Karpas-422 (cell line): ENCODE measurements around the gene ENSA. TPM values are rescaled to one million over a fixed set of nuclear protein-coding genes. Genes with fewer than 3 reads are reported as not detected.
A peak's percentile ranks its signal among the peaks of the same experiment; 100 is the strongest.
"Not testable (repeated sequence)": the region's sequence is repeated elsewhere in the genome, so short reads cannot be mapped to it uniquely, and the experiment has no call there.

Experiments
- DNase-seq: peaks from one replicate; pipeline ENCODE4 v3.0.0-alpha.2; 2015
- H2AFZ ChIP-seq: fragments of 200-600 bp; sonication (generic); 2 replicates; pipeline ENCODE4 v1.6.1; 2014; ENCODE audit warnings: antibody characterized with exemption, low read length, mixed read lengths
- H3K27ac ChIP-seq: fragments of 200-600 bp; sonication (generic); 2 replicates; pipeline ENCODE4 v1.5.1; 2014; ENCODE audit warnings: mild to moderate bottlenecking, low read length, moderate library complexity
- H3K27me3 ChIP-seq: fragments of 200-600 bp; sonication (generic); 2 replicates; pipeline ENCODE4 v1.6.1; 2014; ENCODE audit warnings: low read length, mixed read lengths
- H3K36me3 ChIP-seq: fragments of 200-600 bp; sonication (generic); 2 replicates; pipeline ENCODE4 v1.6.1; 2014; ENCODE audit warnings: low read length, mixed read lengths; ENCODE audit not compliant: insufficient read depth
- H3K4me1 ChIP-seq: fragments of 200-600 bp; sonication (generic); 2 replicates; pipeline ENCODE4 v1.6.1; 2014; ENCODE audit warnings: mild to moderate bottlenecking, low read length, mixed read lengths
- H3K4me2 ChIP-seq: fragments of 200-600 bp; sonication (generic); 2 replicates; pipeline ENCODE4 v1.6.1; 2014; ENCODE audit warnings: low read length, low read depth, mild to moderate bottlenecking; ENCODE audit not compliant: poor library complexity, severe bottlenecking
- H3K4me3 ChIP-seq: fragments of 200-600 bp; sonication (generic); 2 replicates; pipeline ENCODE4 v1.5.1; 2014; ENCODE audit warnings: mild to moderate bottlenecking, antibody characterized with exemption, low read length, mixed read lengths
- H3K79me2 ChIP-seq: fragments of 200-600 bp; sonication (generic); 2 replicates; pipeline ENCODE4 v1.6.1; 2014; ENCODE audit warnings: mild to moderate bottlenecking, low read length, mixed read lengths
- H3K9ac ChIP-seq: fragments of 200-600 bp; sonication (generic); 2 replicates; pipeline ENCODE4 v1.6.0; 2014; ENCODE audit warnings: low read length
- H3K9me2 ChIP-seq: fragments of 200-600 bp; sonication (generic), shearing (Covaris generic); replicated peaks from 2 replicates; pipeline ENCODE4 v1.6.0; 2014; ENCODE audit warnings: mild to moderate bottlenecking, low read length, moderate library complexity; ENCODE audit not compliant: insufficient read depth
- H3K9me3 ChIP-seq: fragments of 300-700, 200-600 bp; sonication (generic); 2 replicates; pipeline ENCODE4 v1.6.1; 2014; ENCODE audit warnings: low read length, mixed read lengths
- H4K20me1 ChIP-seq: fragments of 200-600 bp; sonication (generic); 2 replicates; pipeline ENCODE4 v1.6.1; 2014; ENCODE audit warnings: mild to moderate bottlenecking, antibody characterized with exemption, low read length, low read depth; ENCODE audit not compliant: insufficient read depth
- total RNA-seq: library from RNA; depleted of rRNA; stranded (reverse); fragments of >200 nt; shearing (Covaris generic); gene quantifications from 2 replicates; pipeline ENCODE4 v1.2.3, GENCODE V29; 2014; ENCODE audit warnings: low replicate concordance

ENSA gene
- total RNA-seq, 1 experiment from 2014 or later = 113 TPM

DNA sequence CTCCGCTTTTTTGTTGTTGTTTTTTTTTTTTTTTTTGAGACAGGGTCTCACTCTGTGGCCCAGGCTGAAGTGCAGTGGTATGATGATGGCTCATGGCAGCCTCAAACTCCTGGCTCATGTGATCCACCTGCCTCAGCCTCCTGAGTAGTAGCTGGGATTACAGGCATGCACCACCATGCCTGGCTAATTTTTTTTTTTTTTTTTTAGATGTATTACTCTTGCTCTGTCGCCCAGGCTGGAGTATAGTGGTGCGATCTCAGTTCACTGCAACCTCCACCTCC, 24.0 kb downstream of the ENSA start:
- not testable (repeated sequence) for H4K20me1 ChIP-seq, H3K4me1 ChIP-seq, H3K36me3 ChIP-seq, H3K79me2 ChIP-seq, H3K27ac ChIP-seq, H2AFZ ChIP-seq, H3K4me2 ChIP-seq, H3K9me2 ChIP-seq, H3K9ac ChIP-seq, DNase-seq, H3K27me3 ChIP-seq, H3K4me3 ChIP-seq, H3K9me3 ChIP-seq

DNA sequence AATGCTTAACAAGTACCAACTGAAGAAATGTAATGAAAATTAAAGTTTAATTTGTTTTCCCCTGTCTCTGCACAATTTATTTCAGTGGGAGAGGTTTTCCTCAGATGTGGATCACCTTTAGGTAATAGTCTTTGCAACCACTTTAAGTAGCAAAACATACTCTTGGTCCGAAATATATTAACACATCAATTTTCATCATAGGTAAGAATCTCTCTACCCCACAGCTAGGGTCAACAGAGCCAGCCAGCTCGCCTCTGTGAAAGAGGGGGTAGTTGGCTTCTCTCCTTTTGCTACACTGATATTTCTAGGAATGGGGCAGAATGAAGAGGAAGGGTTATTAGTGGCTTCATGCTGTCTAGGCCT, 25.2 kb downstream of the ENSA start:
- Histone ChIP-seq H3K4me3 (no peak overlapping the region), H3K79me2 (no peaks in the 10 kb centered on the region), H3K27me3 (no peaks in the 10 kb centered on the region), H3K36me3 (no peaks in the 10 kb centered on the region), H3K9me3 (no peaks in the 10 kb centered on the region), H3K4me2 (no peak overlapping the region), H3K9me2 (no peaks in the 10 kb centered on the region), H2AFZ (no peak overlapping the region), H3K27ac (no peak overlapping the region), H3K9ac (no peak overlapping the region), H4K20me1 (no peaks in the 10 kb centered on the region), H3K4me1 (no peaks in the 10 kb centered on the region)
- DNase-seq = no peak

DNA sequence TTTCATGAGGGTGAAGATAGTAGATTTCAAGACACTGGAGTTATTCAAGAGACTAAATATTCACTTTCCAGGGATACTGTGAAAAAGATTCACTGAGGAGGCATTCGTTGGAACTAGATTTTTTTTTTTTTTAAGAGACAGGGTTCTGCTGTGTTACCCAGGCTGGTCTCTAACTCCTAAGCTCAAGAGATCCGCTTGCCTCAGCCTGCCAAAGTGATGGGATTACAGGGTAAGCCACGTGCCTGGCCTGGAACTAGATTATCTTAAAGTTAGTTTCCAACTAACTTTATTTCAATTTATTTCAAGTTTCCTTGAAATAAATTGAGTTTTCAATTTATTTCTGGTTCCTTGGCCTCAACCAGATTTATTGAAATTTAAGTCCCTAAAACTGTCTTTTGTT, 25.7 kb downstream of the ENSA start:
- Histone ChIP-seq H2AFZ (no peak overlapping the region), H4K20me1 (no peaks in the 10 kb centered on the region), H3K27me3 (no peaks in the 10 kb centered on the region), H3K9me3 (no peaks in the 10 kb centered on the region), H3K36me3 (no peaks in the 10 kb centered on the region), H3K9ac (no peak overlapping the region), H3K4me3 (no peak overlapping the region), H3K4me1 (no peaks in the 10 kb centered on the region), H3K27ac (no peak overlapping the region), H3K9me2 (no peaks in the 10 kb centered on the region), H3K4me2 (no peak overlapping the region), H3K79me2 (no peaks in the 10 kb centered on the region)
- DNase-seq = no peak

DNA sequence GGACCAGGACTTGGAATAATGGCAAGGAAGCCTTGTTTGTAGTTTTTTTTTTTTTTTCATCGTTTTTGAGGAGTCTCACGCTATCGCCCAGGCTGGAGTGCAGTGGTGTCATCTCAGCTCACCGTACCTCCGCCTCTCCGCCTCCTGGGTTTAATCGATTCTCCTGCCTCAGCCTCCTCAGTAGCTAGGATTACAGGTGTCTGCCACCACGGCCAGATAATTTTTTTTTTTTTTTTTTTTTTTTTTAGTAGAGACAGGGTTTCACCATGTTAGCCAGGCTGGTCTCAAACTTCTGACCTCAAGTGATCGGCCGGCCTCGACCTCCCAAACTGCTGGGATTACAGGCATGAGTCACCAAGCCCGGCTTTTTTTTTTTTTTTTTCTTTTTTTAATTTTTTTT, 27.0 kb downstream of the ENSA start:
- H3K4me2 ChIP-seq = not testable (repeated sequence)

GRCh38 chr1:150601540-150601939, 27.9 kb downstream of the ENSA start:
- Histone ChIP-seq H3K9me3 (no peaks in the 10 kb centered on the region), H3K27me3 (no peaks in the 10 kb centered on the region), H3K4me1 (no peaks in the 10 kb centered on the region), H3K9me2 (no peaks in the 10 kb centered on the region), H2AFZ (no peak overlapping the region), H3K36me3 (no peaks in the 10 kb centered on the region), H3K79me2 (no peaks in the 10 kb centered on the region), H4K20me1 (no peaks in the 10 kb centered on the region), H3K4me2 (no peak overlapping the region), H3K4me3 (no peak overlapping the region), H3K9ac (no peak overlapping the region), H3K27ac (no peak overlapping the region)
- no peak for DNase-seq

More for the DNA sequence above, 27.0 kb downstream of the ENSA start:
- not testable (repeated sequence) for H3K36me3 ChIP-seq, H3K79me2 ChIP-seq, H3K27ac ChIP-seq, H3K27me3 ChIP-seq, H3K9ac ChIP-seq, H3K4me1 ChIP-seq, H3K9me2 ChIP-seq, DNase-seq, H4K20me1 ChIP-seq, H3K9me3 ChIP-seq, H2AFZ ChIP-seq, H3K4me3 ChIP-seq

DNA sequence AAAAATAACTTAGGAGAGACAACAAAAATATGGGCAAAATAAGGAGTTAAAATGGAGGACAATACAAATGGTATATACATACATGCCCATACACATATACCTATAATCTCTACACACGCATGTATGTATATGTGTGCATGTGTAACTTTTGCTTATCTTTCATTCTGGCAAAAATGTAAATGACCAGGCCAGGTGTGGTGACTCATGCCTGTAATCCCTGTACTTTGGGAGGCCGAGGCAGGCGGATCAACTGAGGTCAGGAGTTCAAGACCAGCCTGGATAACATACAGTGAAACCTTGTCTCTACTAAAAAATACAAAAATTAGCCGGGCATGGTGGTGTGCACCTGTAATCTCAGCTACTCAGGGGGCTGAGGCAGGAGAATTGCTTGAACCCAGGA, 31.1 kb downstream of the ENSA start:
- DNase-seq, H2AFZ ChIP-seq, H3K27me3 ChIP-seq, H3K4me2 ChIP-seq, H4K20me1 ChIP-seq, H3K9ac ChIP-seq, H3K9me3 ChIP-seq, H3K9me2 ChIP-seq, H3K79me2 ChIP-seq, H3K4me1 ChIP-seq, H3K4me3 ChIP-seq, H3K27ac ChIP-seq, H3K36me3 ChIP-seq: not testable (repeated sequence)

- H3K27me3 ChIP-seq = no peaks in the 10 kb centered on the region
- H3K9me3 ChIP-seq = no peaks in the 10 kb centered on the region
- no peak overlapping the region for H3K4me3 ChIP-seq
- H3K36me3 ChIP-seq = no peaks in the 10 kb centered on the region
- no peak overlapping the region for H2AFZ ChIP-seq
- H3K79me2 ChIP-seq = no peaks in the 10 kb centered on the region
- no peak overlapping the region for H3K27ac ChIP-seq
- H3K9ac ChIP-seq = no peak overlapping the region
- no peaks in the 10 kb centered on the region for H4K20me1 ChIP-seq
- H3K4me2 ChIP-seq = no peak overlapping the region
- no peaks in the 10 kb centered on the region for H3K9me2 ChIP-seq
- DNase-seq = no peak
- H3K4me1 ChIP-seq = no peaks in the 10 kb centered on the region
Observed at GRCh38 chr1:150596976-150597375, 32.4 kb downstream of the ENSA start.

DNA sequence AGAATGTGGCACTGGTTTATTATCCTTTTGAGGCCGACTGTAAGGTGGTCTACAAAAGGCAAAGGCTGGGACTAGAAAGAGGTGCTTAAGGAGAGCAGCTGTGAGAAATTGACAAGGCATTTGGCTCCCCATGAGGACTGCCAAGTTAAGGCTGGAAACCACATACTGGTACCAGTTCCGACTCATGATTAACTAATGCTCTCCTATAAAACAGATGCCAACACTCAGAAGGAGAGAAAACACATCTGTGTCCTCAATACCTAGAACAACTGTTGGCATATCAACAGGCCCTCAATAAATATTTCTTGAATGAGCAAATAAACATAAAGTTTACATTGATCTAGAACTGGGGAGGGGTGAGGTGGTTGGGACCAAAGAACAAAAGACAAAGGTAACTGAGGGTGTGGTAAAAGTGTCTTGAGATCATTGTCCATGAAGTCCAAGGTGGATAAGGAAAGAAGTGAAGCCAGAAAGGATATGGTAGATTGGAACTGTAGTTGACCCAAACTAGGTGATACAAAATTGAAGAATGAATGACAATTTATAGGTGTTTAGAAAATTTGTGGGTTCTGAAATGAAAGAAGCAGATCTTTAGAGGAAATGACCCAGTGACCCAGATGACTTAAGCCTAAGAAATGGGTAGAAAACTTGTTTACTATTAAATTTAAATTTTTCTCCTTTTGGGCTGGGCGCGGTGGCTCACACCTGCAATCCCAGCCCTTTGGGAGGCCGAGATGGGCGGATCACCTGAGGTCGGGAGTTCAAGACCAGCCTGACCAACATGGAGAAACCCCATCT, 33.1 kb downstream of the ENSA start:
- Histone ChIP-seq H3K4me1 (no peaks in the 10 kb centered on the region), H3K9me2 (no peaks in the 10 kb centered on the region), H3K27ac (no peak overlapping the region), H3K4me2 (no peak overlapping the region), H3K36me3 (no peaks in the 10 kb centered on the region), H2AFZ (no peak overlapping the region), H3K9ac (no peak overlapping the region), H4K20me1 (no peaks in the 10 kb centered on the region), H3K79me2 (no peaks in the 10 kb centered on the region), H3K4me3 (no peak overlapping the region), H3K9me3 (no peaks in the 10 kb centered on the region), H3K27me3 (no peaks in the 10 kb centered on the region)
- no peak for DNase-seq

- no peak for DNase-seq
- H2AFZ ChIP-seq = no peak overlapping the region
- H3K79me2 ChIP-seq = peaks cover 36% of the 10 kb centered on the region
- H3K4me1 ChIP-seq = peaks cover 19% of the 10 kb centered on the region
- no peaks in the 10 kb centered on the region for H3K9me3 ChIP-seq
- peaks cover 17% of the 10 kb centered on the region for H3K36me3 ChIP-seq
- H3K9me2 ChIP-seq = no peaks in the 10 kb centered on the region
- H3K4me2 ChIP-seq = no peak overlapping the region
- no peak overlapping the region for H3K9ac ChIP-seq
- no peaks in the 10 kb centered on the region for H3K27me3 ChIP-seq
- peak overlapping the region; percentile 16; the same call in 1 of the 2 replicates for H3K27ac ChIP-seq
- no peak overlapping the region for H3K4me3 ChIP-seq
- peaks cover 20% of the 10 kb centered on the region for H4K20me1 ChIP-seq
Observed at GRCh38 chr1:150582371-150582770, 47.0 kb downstream of the ENSA start.
